H1 (cell line): ENCODE measurements around the gene MYH9. TPM values are rescaled to one million over a fixed set of nuclear protein-coding genes. Genes with fewer than 3 reads are reported as not detected.
A peak's percentile ranks its signal among the peaks of the same experiment; 100 is the strongest.

ENCODE experiments used
- CTCF ChIA-PET: fragments of 300-600 bp; sonication (Branson Sonifier 250); formaldehyde crosslinking; loops from one replicate; lab custom pipeline; 2021; ENCODE audit not compliant: partially characterized antibody; lab: Charles Lee
- POLR2A ChIA-PET: fragments of 300-600 bp; sonication (Branson Sonifier 250); formaldehyde crosslinking; loops from one replicate; lab custom pipeline; 2021; ENCODE audit warnings: inconsistent platforms; ENCODE audit not compliant: partially characterized antibody; lab: Charles Lee
- DNase-seq, 2 experiments: peaks; one replicate each; pipeline versions ENCODE4 v3.0.0 to v3.0.0-alpha.2; 2010 to 2022; ENCODE audit warnings: low spot score in 2 of 2, low read depth in 1 of 2, mixed read lengths in 1 of 2
- FAIRE-seq: peaks from 2 replicates; lab custom pipeline; 2011; peaks lifted over from hg19 to GRCh38; lab: Jason Lieb, UNC
- H2AFZ ChIP-seq: 2 replicates; pipeline ENCODE4 v1.8.1; 2012; ENCODE audit warnings: low read length, inconsistent platforms
- H2AK5ac ChIP-seq: 2 replicates; pipeline ENCODE4 v1.6.1; 2013; ENCODE audit warnings: low read depth, low read length
- H2BK120ac ChIP-seq: replicated peaks from 2 replicates; pipeline ENCODE3; 2013; ENCODE audit warnings: low read depth, low read length, inconsistent platforms
- H2BK12ac ChIP-seq: 2 replicates; pipeline ENCODE4 v1.6.1; 2013; ENCODE audit warnings: low read depth, low read length
- H2BK15ac ChIP-seq: 2 replicates; pipeline ENCODE4 v1.6.1; 2013; ENCODE audit warnings: low read length
- H2BK20ac ChIP-seq: 2 replicates; pipeline ENCODE4 v1.6.1; 2013; ENCODE audit warnings: low read length
- H2BK5ac ChIP-seq: 2 replicates; pipeline ENCODE4 v1.6.1; 2013; ENCODE audit warnings: low read depth, low read length
- H3K14ac ChIP-seq: 2 replicates; pipeline ENCODE4 v1.6.1; 2013; ENCODE audit warnings: inconsistent platforms; ENCODE audit not compliant: insufficient read length
- H3K18ac ChIP-seq: 2 replicates; pipeline ENCODE4 v1.6.1; 2013; ENCODE audit warnings: low read length; ENCODE audit errors: extremely low read depth
- H3K23ac ChIP-seq: 2 replicates; pipeline ENCODE4 v1.6.1; 2013; ENCODE audit warnings: inconsistent platforms; ENCODE audit not compliant: insufficient read length
- H3K23me2 ChIP-seq: 2 replicates; pipeline ENCODE4 v1.6.1; 2013; ENCODE audit warnings: low read depth, low read length
- H3K27ac ChIP-seq: 2 replicates; pipeline ENCODE4 v1.6.1; 2011; ENCODE audit warnings: low read depth, low read length, inconsistent platforms
- H3K27me3 ChIP-seq, 4 experiments: replicated peaks in 1 of 4; 1 replicate in 1 of 4; 2 replicates in 3 of 4; pipeline versions ENCODE4 v1.6.1 to v1.8.1; 2011 to 2013; ENCODE audit warnings: low read length in 3 of 4, mild to moderate bottlenecking in 3 of 4, inconsistent platforms in 2 of 4, mixed read lengths in 2 of 4, moderate library complexity in 1 of 4; ENCODE audit not compliant: control insufficient read depth in 3 of 4, insufficient read depth in 3 of 4; ENCODE audit errors: extremely low read depth in 1 of 4
- H3K36me3 ChIP-seq, 4 experiments: 2 replicates each; pipeline versions ENCODE4 v1.6.1 to v1.8.1; 2011 to 2013; ENCODE audit warnings: mild to moderate bottlenecking in 4 of 4, low read length in 3 of 4, moderate library complexity in 2 of 4, control low read depth in 1 of 4, inconsistent platforms in 1 of 4; ENCODE audit not compliant: insufficient read depth in 4 of 4, control insufficient read depth in 2 of 4
- H3K4ac ChIP-seq: replicated peaks from 2 replicates; pipeline ENCODE3; 2013; ENCODE audit warnings: low read length, low read depth, mixed read lengths, inconsistent platforms; ENCODE audit not compliant: insufficient read length
- H3K4me1 ChIP-seq, 4 experiments: replicated peaks in 1 of 4; 1 replicate in 1 of 4; 2 replicates in 3 of 4; pipeline versions ENCODE4 v1.6.1 to v1.8.1; 2011 to 2013; ENCODE audit warnings: low read length in 3 of 4, inconsistent platforms in 2 of 4, mixed read lengths in 1 of 4; ENCODE audit not compliant: insufficient read depth in 4 of 4, control insufficient read depth in 3 of 4
- H3K4me2 ChIP-seq, 2 experiments: 2 replicates each; pipeline versions ENCODE4 v1.6.1 to v1.8.1; 2011 to 2013; ENCODE audit warnings: low read depth in 2 of 2, low read length in 2 of 2, control low read depth in 1 of 2, inconsistent platforms in 1 of 2, mild to moderate bottlenecking in 1 of 2; ENCODE audit not compliant: insufficient read depth in 1 of 2
- H3K4me3 ChIP-seq, 4 experiments: fragments of 200-600, 300-600 bp in 1 of 4; sonication (generic), shearing (Covaris generic), sonication (Bioruptor Twin) in 1 of 4; 2 replicates each; pipeline versions ENCODE4 v1.5.1 to v1.8.1; 2011 to 2016; ENCODE audit warnings: low read length in 4 of 4, low read depth in 3 of 4, control low read depth in 2 of 4, inconsistent platforms in 2 of 4, mild to moderate bottlenecking in 2 of 4, mixed read lengths in 1 of 4, moderate library complexity in 1 of 4; ENCODE audit not compliant: insufficient read depth in 2 of 4; ENCODE audit errors: extremely low read depth in 1 of 4
- H3K56ac ChIP-seq: replicated peaks from 2 replicates; pipeline ENCODE3; 2013; ENCODE audit warnings: low read depth, mild to moderate bottlenecking, mixed read lengths, low read length, inconsistent platforms; ENCODE audit not compliant: insufficient read length
- H3K79me1 ChIP-seq: 2 replicates; pipeline ENCODE4 v1.6.1; 2013; ENCODE audit warnings: low read depth, low read length, control low read depth
- H3K79me2 ChIP-seq, 2 experiments: 2 replicates each; pipeline versions ENCODE4 v1.6.1 to v1.8.1; 2012 to 2013; ENCODE audit warnings: low read length in 2 of 2, mild to moderate bottlenecking in 2 of 2, inconsistent platforms in 1 of 2; ENCODE audit not compliant: insufficient read depth in 2 of 2, control insufficient read depth in 1 of 2
- H3K9ac ChIP-seq, 4 experiments: replicated peaks in 1 of 4; 1 replicate in 1 of 4; 2 replicates in 3 of 4; pipeline versions ENCODE4 v1.6.1 to v1.8.1; 2011 to 2013; ENCODE audit warnings: low read depth in 3 of 4, low read length in 3 of 4, control low read depth in 2 of 4, mild to moderate bottlenecking in 2 of 4, moderate library complexity in 2 of 4, inconsistent platforms in 1 of 4; ENCODE audit errors: extremely low read depth in 1 of 4
- H3K9me3 ChIP-seq, 2 experiments: 2 replicates each; pipeline versions ENCODE4 v1.6.1 to v1.8.1; 2012 to 2013; ENCODE audit warnings: mild to moderate bottlenecking in 2 of 2, moderate library complexity in 2 of 2, control low read depth in 1 of 2, inconsistent platforms in 1 of 2, low read depth in 1 of 2, low read length in 1 of 2, mixed read lengths in 1 of 2; ENCODE audit not compliant: insufficient read depth in 2 of 2
- H4K20me1 ChIP-seq, 2 experiments: replicated peaks in 1 of 2; 2 replicates each; pipeline versions ENCODE3 to v1.8.1; 2011 to 2013; ENCODE audit warnings: inconsistent platforms in 2 of 2, low read length in 2 of 2, mild to moderate bottlenecking in 1 of 2; ENCODE audit not compliant: insufficient read depth in 2 of 2, control insufficient read depth in 1 of 2
- H4K5ac ChIP-seq: 2 replicates; pipeline ENCODE4 v1.6.1; 2013; ENCODE audit warnings: low read length, low read depth, mixed read lengths, inconsistent platforms; ENCODE audit not compliant: insufficient read length
- H4K8ac ChIP-seq: 2 replicates; pipeline ENCODE4 v1.8.0; 2013; ENCODE audit warnings: mild to moderate bottlenecking, moderate library complexity, low read length, inconsistent platforms; ENCODE audit not compliant: insufficient read depth; ENCODE audit errors: extremely low read depth
- H4K91ac ChIP-seq: replicated peaks from 2 replicates; pipeline ENCODE3; 2013; ENCODE audit warnings: low read length, mixed read lengths, inconsistent platforms; ENCODE audit not compliant: insufficient read length
- CHD2 ChIP-seq: IDR thresholded peaks from 2 replicates; pipeline ENCODE4 v1.6.1; 2012; ENCODE audit warnings: low read length, improper control_type of control experiment
- EP300 ChIP-seq, 2 experiments: IDR thresholded peaks; 1 replicate in 1 of 2; 2 replicates in 1 of 2; pipeline ENCODE4 v1.6.1; 2011 to 2012; ENCODE audit warnings: low read depth in 2 of 2, low read length in 2 of 2, mild to moderate bottlenecking in 2 of 2, borderline replicate concordance in 1 of 2, inconsistent platforms in 1 of 2, moderate library complexity in 1 of 2
- RNF2 ChIP-seq: fragments of 200-900, 300-1000 bp; sonication (generic); IDR thresholded peaks from 2 replicates; pipeline ENCODE4 v1.7.1; 2016; ENCODE audit warnings: borderline replicate concordance, low read depth, mild to moderate bottlenecking, antibody characterized with exemption, low read length; ENCODE audit not compliant: poor library complexity, severe bottlenecking; ENCODE audit errors: missing control alignments
- SP1 ChIP-seq: IDR thresholded peaks from 2 replicates; pipeline ENCODE4 v1.6.1; 2011; ENCODE audit warnings: low read depth, low read length
- TAF1 ChIP-seq: IDR thresholded peaks from 2 replicates; pipeline ENCODE4 v1.6.1; 2011; ENCODE audit warnings: mild to moderate bottlenecking, low read depth, low read length
- TBP ChIP-seq: IDR thresholded peaks from 2 replicates; pipeline ENCODE4 v1.6.1; 2011; ENCODE audit warnings: low read depth, low read length, improper control_type of control experiment
- TCF12 ChIP-seq: IDR thresholded peaks from 2 replicates; pipeline ENCODE4 v1.6.1; 2011; ENCODE audit warnings: low read depth, mild to moderate bottlenecking, low read length
- TEAD4 ChIP-seq: IDR thresholded peaks from 2 replicates; pipeline ENCODE4 v1.6.1; 2012; ENCODE audit warnings: low read depth, low read length, inconsistent platforms, mixed read lengths
- WGBS, 2 experiments: shearing (Covaris generic) in 1 of 2; methylation state at CpG; one replicate each; pipeline versions ENCODE4 v1.1.6 to v1.1.7; 2013 to 2015; ENCODE audit warnings: low lambda C conversion rate in 2 of 2, mixed read lengths in 2 of 2, inconsistent platforms in 1 of 2, low coverage in 1 of 2, missing lambda C conversion rate in 1 of 2; ENCODE audit not compliant: insufficient replicate concordance in 2 of 2, insufficient coverage in 1 of 2, insufficient read length in 1 of 2; ENCODE audit errors: extremely low coverage in 1 of 2, missing lambda C conversion rate in 1 of 2; 5-methylcytosine and 5-hydroxymethylcytosine counted together
- polyA plus RNA-seq, 7 experiments: library from polyadenylated mRNA; depleted of rRNA in 3 of 7; stranded (reverse) in 5 of 7; unstranded in 2 of 7; fragments of >200 nt in 5 of 7; fragments of 200-250 nt in 2 of 7; gene quantifications; 1 replicate in 5 of 7; 2 replicates in 1 of 7; 4 replicates in 1 of 7; pipeline versions ENCODE4 v1.2.1 to v1.2.3, GENCODE V29; 2011 to 2013; ENCODE audit warnings: missing spikeins in 2 of 7, mixed read lengths in 2 of 7
- total RNA-seq: library from RNA; stranded (reverse); fragmentation: NEBNext Ultra II Directional; extraction: Animal tissue kit (Norgen Biotek cat#: 25700); gene quantifications from 2 replicates; pipeline ENCODE4 v1.2.1, GENCODE V29; 2021

The MYH9 gene
- total and polyA plus RNA-seq, 2 of the 8 experiments (the other 6 are each of a cell fraction or from before 2014, with no cell fraction given): 24.9 to 322 TPM

- WGBS, 2 experiments: 72% methylated on average over 3 of the region's 3 CpGs; no CpG with 5 or more reads in 1 of the 2 experiments
- H3K18ac ChIP-seq: no peak overlapping the region
- peak overlapping the region; percentile 57; the same call in 1 of the 2 replicates for H2BK5ac ChIP-seq
- H3K14ac ChIP-seq: no peak overlapping the region
- H4K91ac ChIP-seq: peak overlapping the region; percentile 62
- TF ChIP-seq SP1 (0 out of 2 replicates have a peak, but pooled peaks have one; percentile 16), CHD2 (no peak), TAF1 (0 out of 2 replicates have a peak, but pooled peaks have one; percentile 27), RNF2 (no peak), TBP (peak; percentile 22; the same call in 1 of the 2 replicates), TEAD4 (peak; percentile 67), TCF12 (0 out of 2 replicates have a peak, but pooled peaks have one; percentile 63), EP300 (IDR thresholded peaks at IDR 0.05; ENCODE audit: borderline replicate concordance in 1 of 2, low read depth in 2 of 2, low read length in 2 of 2) (peak in 1 of 2 experiments; percentile 40; a peak in 1 of 3 replicates)
- no peaks in the 10 kb centered on the region for H3K23me2 ChIP-seq
- no peak overlapping the region for H2AK5ac ChIP-seq
- no peak overlapping the region for H2AFZ ChIP-seq
- no peak overlapping the region for H3K23ac ChIP-seq
- peaks cover 18 to 53% (median 43%) of the 10 kb centered on the region in 4 experiments for H3K4me1 ChIP-seq
- ChIA-PET POLR2A (interaction anchor here (0.6 to 16.5 kb wide), 12 partner anchors 9 to 127 kb away, joined by 3 to 263 read pairs (median 4); partner anchors contain the start of gene MYH9), CTCF (interaction anchor here (0.6 to 1.8 kb wide), 9 partner anchors 9 to 111 kb away, joined by 3 to 7 read pairs (median 3); no protein-coding TSS in a partner anchor)
- no peak overlapping the region for H2BK20ac ChIP-seq
- no peaks in the 10 kb centered on the region for H3K27me3 ChIP-seq
- H2BK15ac ChIP-seq: no peak overlapping the region
- peak overlapping the region; percentile 43 to 54 for H3K4me2 ChIP-seq
- no peak overlapping the region for H4K8ac ChIP-seq
- no peak overlapping the region for H3K56ac ChIP-seq
- peaks cover 40 to 95% of the 10 kb centered on the region in 2 experiments for H3K79me2 ChIP-seq
- DNase-seq (no peak), FAIRE-seq (no peak)
- no peaks in the 10 kb centered on the region; a peak in 1 of 8 replicates for H3K36me3 ChIP-seq
- H4K5ac ChIP-seq: no peak overlapping the region
- H3K4me3 ChIP-seq: peak overlapping the region in 3 of 4 experiments; percentile 3 to 20 (median 10); a peak in 1 of 8 replicates
- H4K20me1 ChIP-seq: peaks cover 2 to 34% of the 10 kb centered on the region in 2 experiments
- no peak overlapping the region; a peak in 1 of 7 replicates for H3K9ac ChIP-seq
- H3K79me1 ChIP-seq: peaks cover 38% of the 10 kb centered on the region
- H3K9me3 ChIP-seq: no peaks in the 10 kb centered on the region
- H2BK120ac ChIP-seq: no peak overlapping the region
- no peak overlapping the region; the same call in 1 of the 2 replicates for H2BK12ac ChIP-seq
- no peak overlapping the region for H3K4ac ChIP-seq
- peak overlapping the region; percentile 71 for H3K27ac ChIP-seq
These were observed 27.8 kb downstream of the MYH9 start for GRCh38 chr22:36360011-36360410.
